Umbilical cord (tissue), 2 donors: ENCODE measurements around the gene FNDC1. TPM values are rescaled to one million over a fixed set of nuclear protein-coding genes. Genes with fewer than 3 reads are reported as not detected.

Source experiments
- DNase-seq: peaks from one replicate; pipeline ENCODE4 v3.0.0-alpha.2; 2015; ENCODE audit warnings: low spot score
- total RNA-seq: library from RNA; depleted of rRNA; stranded (reverse); fragments of >200 nt; gene quantifications from one replicate; pipeline ENCODE4 v1.2.3, GENCODE V29; 2014; ENCODE audit warnings: low replicate concordance; ENCODE audit not compliant: insufficient read depth

FNDC1 gene
- total RNA-seq, 1 donor from 2014 or later, result 3.6 TPM

GRCh38 chr6:159204605-159205004 is 35.4 kb downstream of the FNDC1 start:
- no peak for DNase-seq

GRCh38 chr6:159212028-159212427 is 42.8 kb downstream of the FNDC1 start:
- peak; percentile 32 for DNase-seq

GRCh38 chr6:159212525-159213280 is 43.5 kb downstream of the FNDC1 start:
- no peak for DNase-seq

GRCh38 chr6:159213405-159213804 is 44.2 kb downstream of the FNDC1 start:
- DNase-seq, result peak; percentile 27

GRCh38 chr6:159214281-159214680 is 45.1 kb downstream of the FNDC1 start:
- DNase-seq, result no peak

GRCh38 chr6:159217595-159218275 is 48.5 kb downstream of the FNDC1 start:
- DNase-seq, result peak; percentile 63

GRCh38 chr6:159220093-159220492 is 50.9 kb downstream of the FNDC1 start:
- no peak for DNase-seq

GRCh38 chr6:159221486-159222170 is 52.4 kb downstream of the FNDC1 start:
- no peak for DNase-seq

- DNase-seq, result no peak
These were observed 55.3 kb downstream of the FNDC1 start for GRCh38 chr6:159224452-159224851.

- no peak for DNase-seq
These were observed 60.5 kb downstream of the FNDC1 start for GRCh38 chr6:159229651-159230051.

GRCh38 chr6:159232106-159232645 is 63.0 kb downstream of the FNDC1 start:
- no peak for DNase-seq

- DNase-seq, result no peak
These were observed 63.6 kb downstream of the FNDC1 start for GRCh38 chr6:159232751-159233150.

GRCh38 chr6:159233365-159234101 is 64.3 kb downstream of the FNDC1 start:
- DNase-seq, result no peak

- DNase-seq, result no peak
These were observed 64.9 kb downstream of the FNDC1 start for GRCh38 chr6:159234102-159234553.

GRCh38 chr6:159238920-159239558 is 69.8 kb downstream of the FNDC1 start:
- no peak for DNase-seq

- peak; percentile 79 for DNase-seq
These were observed 79.9 kb downstream of the FNDC1 start for GRCh38 chr6:159249128-159249527.

- no peak for DNase-seq
These were observed 80.6 kb downstream of the FNDC1 start for GRCh38 chr6:159249752-159250151.

- DNase-seq, result no peak
These were observed 81.4 kb downstream of the FNDC1 start for GRCh38 chr6:159250633-159251032.

- peak; percentile 40 for DNase-seq
These were observed 83.8 kb downstream of the FNDC1 start for GRCh38 chr6:159252955-159253508.

GRCh38 chr6:159254186-159254585 is 85.0 kb downstream of the FNDC1 start:
- peak; percentile 9 for DNase-seq
